ENCODE results near the gene FRS2. TPM values are rescaled to one million over a fixed set of nuclear protein-coding genes. Genes with fewer than 3 reads are reported as not detected.

FRS2 gene
- total and polyA plus RNA-seq, 10 of the 15 experiments (the other 5 are each of a cell fraction or from before 2014, with no cell fraction given), result 1.1 to 13.1 (median 5.9) TPM

DNA sequence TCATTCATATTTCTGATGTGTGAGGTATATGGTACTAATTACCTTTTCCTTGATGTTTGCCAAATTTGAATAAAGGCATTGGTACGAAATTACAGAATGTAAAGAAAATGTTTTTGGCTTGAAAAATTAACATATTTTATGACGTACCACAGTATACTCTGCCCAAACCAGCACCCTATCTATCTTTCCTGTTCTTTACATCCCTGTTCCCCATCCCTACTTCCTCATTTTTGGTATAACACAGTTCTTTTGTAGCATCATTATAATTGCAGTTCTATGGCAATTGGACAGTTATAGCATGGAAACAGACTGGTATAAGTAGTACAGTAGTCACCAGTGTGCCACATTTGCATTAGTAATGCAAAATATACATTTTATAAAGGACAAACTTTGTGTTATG is 108.1 kb downstream of the FRS2 start:
- peak; percentile 13; the same call in 2 of the 3 replicates for ATAC-seq
- Histone ChIP-seq H3K27me3 (replicated peaks in 1 of 2; ENCODE audit: control insufficient read depth in 2 of 2, insufficient read depth in 2 of 2, low read length in 1 of 2) (no peaks in the 10 kb centered on the region), H3K4me3 (no peak overlapping the region), H3K4me1 (ENCODE audit: control insufficient read depth, insufficient read depth, low read length) (no peaks in the 10 kb centered on the region), H3K9me3 (replicated peaks; ENCODE audit: control insufficient read depth, insufficient read depth, low read length) (no peaks in the 10 kb centered on the region), H3K79me2 (ENCODE audit: control insufficient read depth, insufficient read depth, low read length) (no peaks in the 10 kb centered on the region), H2AFZ (ENCODE audit: control insufficient read depth, low read depth, low read length) (no peak overlapping the region), H3K36me3 (ENCODE audit: control insufficient read depth in 2 of 2, insufficient read depth in 2 of 2, low read length in 1 of 2) (peaks cover 6 to 12% of the 10 kb centered on the region in 2 experiments), H4K20me1 (ENCODE audit: control insufficient read depth, insufficient read depth) (no peaks in the 10 kb centered on the region), H3K9ac (ENCODE audit: control insufficient read depth, insufficient read depth, low read length) (no peak overlapping the region), H3K27ac (ENCODE audit: control insufficient read depth, insufficient read depth) (no peak overlapping the region), H3K4me2 (ENCODE audit: control insufficient read depth, insufficient read depth) (no peak overlapping the region)
- WGBS (ENCODE audit: insufficient coverage, insufficient replicate concordance, low lambda C conversion rate, missing lambda C conversion rate), result 91% methylated on average over 2 of the region's 2 CpGs
- intact Hi-C loops (cut with micrococcal nuclease; ENCODE audit: unreplicated experiment), result no loop called here
- BruUV-seq (replicated peaks), result no TSS peak
- ChIA-PET POLR2A (no interaction called here), SMC1A (ENCODE audit: uncharacterized antibody, unreplicated experiment) (interaction anchor here (5.1 kb wide), 1 partner anchor 7 kb away, joined by 30 read pairs; no protein-coding TSS in a partner anchor), RAD21 (ENCODE audit: unreplicated experiment) (no interaction called here), CTCF (no interaction called here)
- no peak for FAIRE-seq
- in situ Hi-C loops (cut with MboI), result loop anchor here (10.0 kb wide), 2 partner anchors 193 to 423 kb away; no protein-coding TSS in a partner anchor
- TF ChIP-seq ZNF274 (IDR thresholded peaks at IDR 0.05; ENCODE audit: insufficient read depth, insufficient read length) (no peak), KDM1A (IDR thresholded peaks at IDR 0.05; ENCODE audit: borderline replicate concordance) (no peak), CHD2 (IDR thresholded peaks at IDR 0.05; ENCODE audit: borderline replicate concordance, low read depth, low read length) (no peak), USF2 (IDR thresholded peaks at IDR 0.05; ENCODE audit: borderline replicate concordance, low read depth, low read length) (no peak), BHLHE40 (IDR thresholded peaks at IDR 0.05; ENCODE audit: borderline replicate concordance in 1 of 2, low read depth in 2 of 2, low read length in 1 of 2) (no peak), RB1 (IDR thresholded peaks at IDR 0.05; ENCODE audit: borderline replicate concordance) (no peak), EED (IDR thresholded peaks at IDR 0.05; ENCODE audit: low read depth) (no peak), TAF1 (IDR thresholded peaks at IDR 0.05; ENCODE audit: borderline replicate concordance, low read depth, low read length) (no peak), NKRF (conservative IDR thresholded peaks at IDR 0.05) (no peak), ZNF622 (IDR thresholded peaks at IDR 0.05) (no peak), JUND (IDR thresholded peaks at IDR 0.05; ENCODE audit: low read depth, low read length) (no peak), SMARCA5 (IDR thresholded peaks at IDR 0.05) (no peak), SIN3A (IDR thresholded peaks at IDR 0.05; ENCODE audit: low read depth, low read length) (no peak), MYC (IDR thresholded peaks at IDR 0.05; ENCODE audit: insufficient read depth, insufficient read length, insufficient replicate concordance, low read length, severe bottlenecking) (no peak), CEBPB (IDR thresholded peaks at IDR 0.05; ENCODE audit: borderline replicate concordance in 1 of 2, low read depth in 2 of 2, low read length in 2 of 2) (no peak), NBN (IDR thresholded peaks at IDR 0.05) (no peak), SRF (IDR thresholded peaks at IDR 0.05; ENCODE audit: low read depth in 2 of 2, low read length in 2 of 2) (no peak), POLR2AphosphoS2 (IDR thresholded peaks at IDR 0.05; ENCODE audit: low read depth, low read length) (no peak), E2F4 (IDR thresholded peaks at IDR 0.05; ENCODE audit: low read depth, low read length) (no peak), ZZZ3 (IDR thresholded peaks at IDR 0.05; ENCODE audit: control insufficient read depth, insufficient read length, low read depth) (no peak)
- DNase-seq (ENCODE audit: low read depth, low spot score), result no peak

All from GM12878 (cell line).